Ovary (tissue), 3 donors: ENCODE data around the gene PLCB3.

Experiments
- CTCF ChIP-seq, 3 donors: fragments of 450-650 bp in 2 of 3; fragments of 200-600 bp in 1 of 3; IDR thresholded peaks; one replicate each; pipeline versions ENCODE4 v1.5.1 to v1.8.0; 2016 to 2022; ENCODE audit warnings: antibody characterized with exemption in 3 of 3, mild to moderate bottlenecking in 1 of 3
- EP300 ChIP-seq: sonication (generic); formaldehyde crosslinking; IDR thresholded peaks from one replicate; pipeline ENCODE4 v1.6.1; 2017; ENCODE audit warnings: antibody characterized with exemption
- donor health status: DM: no; HTN: no; CAD: no.

GRCh38 chr11:64297699-64298358, 46.5 kb downstream of the PLCB3 start:
- no peak for TF ChIP-seq CTCF (IDR thresholded peaks at IDR 0.05)
- TF ChIP-seq EP300: no peak
